Measurements from ENCODE around the gene CARD11.

DNA sequence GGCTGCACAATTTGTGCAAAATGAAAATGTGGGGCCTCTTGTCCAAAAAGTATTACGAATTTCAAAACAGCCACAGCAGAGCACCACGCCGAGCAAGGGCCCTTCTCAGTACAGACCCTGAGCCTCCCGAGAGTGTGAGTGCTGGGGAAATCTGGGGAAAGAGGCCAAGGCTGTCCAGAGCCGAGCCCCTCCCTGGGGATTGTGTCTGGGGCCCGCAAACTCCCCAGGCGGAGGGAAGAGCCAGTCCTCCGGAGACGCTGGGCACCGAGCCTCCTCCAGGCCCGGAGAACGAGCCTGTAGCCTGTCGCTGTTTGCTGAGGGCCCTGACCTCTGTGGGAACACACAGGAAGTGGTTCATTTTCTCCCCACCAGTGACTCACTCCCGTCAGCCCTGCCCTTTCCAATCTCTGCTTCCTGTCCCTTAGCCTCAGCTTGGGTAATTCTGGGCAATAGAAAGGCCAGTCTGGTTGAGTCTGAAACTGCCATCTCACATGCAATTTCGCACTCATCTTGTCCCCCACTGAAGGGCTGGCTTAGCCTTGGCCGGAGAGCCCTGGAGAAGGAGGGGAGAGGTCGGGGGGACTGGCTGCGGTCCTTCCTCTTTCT, 180.1 kb downstream of the CARD11 start:
- TF ChIP-seq, protein P1, sequence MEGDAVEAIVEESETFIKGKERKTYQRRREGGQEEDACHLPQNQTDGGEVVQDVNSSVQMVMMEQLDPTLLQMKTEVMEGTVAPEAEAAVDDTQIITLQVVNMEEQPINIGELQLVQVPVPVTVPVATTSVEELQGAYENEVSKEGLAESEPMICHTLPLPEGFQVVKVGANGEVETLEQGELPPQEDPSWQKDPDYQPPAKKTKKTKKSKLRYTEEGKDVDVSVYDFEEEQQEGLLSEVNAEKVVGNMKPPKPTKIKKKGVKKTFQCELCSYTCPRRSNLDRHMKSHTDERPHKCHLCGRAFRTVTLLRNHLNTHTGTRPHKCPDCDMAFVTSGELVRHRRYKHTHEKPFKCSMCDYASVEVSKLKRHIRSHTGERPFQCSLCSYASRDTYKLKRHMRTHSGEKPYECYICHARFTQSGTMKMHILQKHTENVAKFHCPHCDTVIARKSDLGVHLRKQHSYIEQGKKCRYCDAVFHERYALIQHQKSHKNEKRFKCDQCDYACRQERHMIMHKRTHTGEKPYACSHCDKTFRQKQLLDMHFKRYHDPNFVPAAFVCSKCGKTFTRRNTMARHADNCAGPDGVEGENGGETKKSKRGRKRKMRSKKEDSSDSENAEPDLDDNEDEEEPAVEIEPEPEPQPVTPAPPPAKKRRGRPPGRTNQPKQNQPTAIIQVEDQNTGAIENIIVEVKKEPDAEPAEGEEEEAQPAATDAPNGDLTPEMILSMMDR (IDR thresholded peaks at IDR 0.05; ENCODE audit: low read depth, low read length) = no peak
- TF ChIP-seq POLR2A (IDR thresholded peaks at IDR 0.05; ENCODE audit: extremely low read depth, insufficient read length) = peak; percentile 54
